GM12872 (cell line): ENCODE data around the gene CHD3.

Source experiments
- TF ChIP-seq, protein P1 (sequence below): IDR thresholded peaks from 3 replicates; pipeline ENCODE4 v1.5.1; 2011; ENCODE audit warnings: low read depth, mild to moderate bottlenecking, low read length, moderate library complexity; ENCODE audit not compliant: insufficient read depth

CHD3 gene

DNA sequence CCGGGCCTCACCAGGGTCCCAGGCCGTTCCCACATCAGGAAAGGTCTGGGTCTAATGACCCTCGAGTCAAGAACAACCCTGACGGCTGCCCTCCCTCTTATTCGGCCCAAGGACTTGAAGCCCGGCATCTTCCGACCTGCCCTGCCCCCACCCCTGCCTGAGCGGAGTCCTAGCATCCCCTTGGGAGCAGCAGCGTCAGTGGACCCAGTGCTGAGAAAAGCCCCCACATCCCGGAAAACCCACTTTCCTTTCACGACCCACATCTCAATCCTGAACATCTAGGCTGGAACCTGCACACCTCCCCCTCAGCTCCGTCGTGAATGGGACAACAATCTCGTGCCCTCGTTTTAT lies 33.0 kb upstream of the CHD3 start:
- TF ChIP-seq, protein P1, sequence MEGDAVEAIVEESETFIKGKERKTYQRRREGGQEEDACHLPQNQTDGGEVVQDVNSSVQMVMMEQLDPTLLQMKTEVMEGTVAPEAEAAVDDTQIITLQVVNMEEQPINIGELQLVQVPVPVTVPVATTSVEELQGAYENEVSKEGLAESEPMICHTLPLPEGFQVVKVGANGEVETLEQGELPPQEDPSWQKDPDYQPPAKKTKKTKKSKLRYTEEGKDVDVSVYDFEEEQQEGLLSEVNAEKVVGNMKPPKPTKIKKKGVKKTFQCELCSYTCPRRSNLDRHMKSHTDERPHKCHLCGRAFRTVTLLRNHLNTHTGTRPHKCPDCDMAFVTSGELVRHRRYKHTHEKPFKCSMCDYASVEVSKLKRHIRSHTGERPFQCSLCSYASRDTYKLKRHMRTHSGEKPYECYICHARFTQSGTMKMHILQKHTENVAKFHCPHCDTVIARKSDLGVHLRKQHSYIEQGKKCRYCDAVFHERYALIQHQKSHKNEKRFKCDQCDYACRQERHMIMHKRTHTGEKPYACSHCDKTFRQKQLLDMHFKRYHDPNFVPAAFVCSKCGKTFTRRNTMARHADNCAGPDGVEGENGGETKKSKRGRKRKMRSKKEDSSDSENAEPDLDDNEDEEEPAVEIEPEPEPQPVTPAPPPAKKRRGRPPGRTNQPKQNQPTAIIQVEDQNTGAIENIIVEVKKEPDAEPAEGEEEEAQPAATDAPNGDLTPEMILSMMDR: no peak

DNA sequence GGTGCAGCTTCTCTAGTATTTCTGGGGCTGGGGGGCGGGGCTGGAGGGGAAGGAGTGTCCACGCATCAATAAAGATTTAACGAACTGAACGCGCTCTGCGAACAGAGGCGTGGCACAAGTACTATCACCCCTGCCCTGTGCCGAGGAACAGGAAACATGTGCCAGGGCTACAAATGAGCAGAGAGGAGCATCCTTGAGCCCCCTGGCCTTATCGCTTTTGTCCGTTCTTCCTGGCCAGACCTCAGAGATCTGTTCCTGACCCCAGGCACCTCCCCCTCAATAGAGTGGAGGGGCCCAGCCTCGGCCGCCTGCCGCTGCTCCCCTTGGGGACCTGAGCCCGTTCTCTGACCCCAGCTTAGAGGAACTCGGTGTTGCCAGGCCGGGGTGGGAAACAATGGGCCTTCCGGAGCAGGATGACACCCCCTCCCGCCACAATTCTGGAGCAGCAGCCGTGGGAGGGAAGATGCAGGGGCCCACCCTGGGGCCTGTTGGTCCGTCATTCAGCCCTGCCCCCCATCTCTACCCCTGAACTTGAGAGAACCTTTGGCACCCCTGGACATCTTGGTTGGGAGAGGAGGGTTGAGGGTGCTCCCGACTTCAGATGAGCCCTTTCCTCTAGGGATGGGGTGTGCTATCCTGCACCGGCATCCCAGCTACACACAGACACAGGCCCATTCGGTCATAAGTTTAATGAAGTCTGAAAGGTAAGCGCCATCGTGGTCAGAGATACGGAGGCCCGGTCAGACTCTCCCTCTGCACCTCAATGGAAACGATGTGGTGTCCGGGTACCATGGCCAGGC lies 32.4 kb upstream of the CHD3 start:
- TF ChIP-seq, protein P1: no peak

DNA sequence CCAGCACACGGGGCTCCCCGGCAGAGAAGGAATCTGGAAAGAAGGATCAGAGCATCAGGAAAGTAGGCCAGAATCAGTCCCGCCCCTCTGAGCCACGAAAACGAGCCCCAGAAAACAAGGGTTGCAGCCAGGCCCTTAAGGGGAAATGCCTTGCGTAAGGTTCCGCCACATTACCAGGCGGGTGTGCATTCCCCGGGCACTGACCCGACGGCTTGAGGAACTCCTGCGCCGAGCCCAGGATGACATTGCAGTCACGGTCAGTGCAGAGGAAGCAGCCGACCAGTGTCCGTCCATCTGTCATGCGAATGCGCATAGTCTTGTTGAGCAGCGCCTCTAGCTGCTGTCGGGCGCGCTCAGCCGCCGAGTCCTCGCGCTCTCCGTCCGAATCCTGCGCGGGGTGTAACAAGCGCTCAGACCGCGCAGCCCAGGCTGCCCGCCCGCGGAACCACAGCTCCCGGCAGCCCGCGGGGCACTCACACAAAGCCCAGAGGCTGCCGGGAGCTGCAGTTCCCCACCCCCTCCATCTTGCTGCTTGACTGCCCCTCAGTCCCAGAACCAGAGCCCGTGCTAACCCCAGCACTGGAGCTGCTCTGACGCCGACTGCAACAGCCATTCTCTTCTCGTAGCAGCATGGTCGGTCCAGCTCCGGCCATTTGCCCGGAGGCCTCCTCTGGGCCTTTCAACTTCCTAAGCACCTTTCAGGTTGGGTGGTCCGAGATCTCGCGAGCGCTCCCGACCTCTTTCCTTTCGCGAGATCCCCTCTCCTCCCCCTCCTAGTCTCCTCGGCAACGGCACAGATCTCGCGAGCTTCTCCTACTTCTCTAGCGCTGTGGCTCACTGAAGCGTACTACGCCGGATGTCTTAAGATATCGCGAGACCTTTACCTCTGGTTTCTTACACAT lies 31.5 kb upstream of the CHD3 start, which contains the start of gene NAA38:
TSS of gene NAA38 (minus strand) at position 749 of the 902 bp plus-strand sequence. CDS start at position 653, 96 bp downstream.
- TF ChIP-seq, protein P1: peak; percentile 59

DNA sequence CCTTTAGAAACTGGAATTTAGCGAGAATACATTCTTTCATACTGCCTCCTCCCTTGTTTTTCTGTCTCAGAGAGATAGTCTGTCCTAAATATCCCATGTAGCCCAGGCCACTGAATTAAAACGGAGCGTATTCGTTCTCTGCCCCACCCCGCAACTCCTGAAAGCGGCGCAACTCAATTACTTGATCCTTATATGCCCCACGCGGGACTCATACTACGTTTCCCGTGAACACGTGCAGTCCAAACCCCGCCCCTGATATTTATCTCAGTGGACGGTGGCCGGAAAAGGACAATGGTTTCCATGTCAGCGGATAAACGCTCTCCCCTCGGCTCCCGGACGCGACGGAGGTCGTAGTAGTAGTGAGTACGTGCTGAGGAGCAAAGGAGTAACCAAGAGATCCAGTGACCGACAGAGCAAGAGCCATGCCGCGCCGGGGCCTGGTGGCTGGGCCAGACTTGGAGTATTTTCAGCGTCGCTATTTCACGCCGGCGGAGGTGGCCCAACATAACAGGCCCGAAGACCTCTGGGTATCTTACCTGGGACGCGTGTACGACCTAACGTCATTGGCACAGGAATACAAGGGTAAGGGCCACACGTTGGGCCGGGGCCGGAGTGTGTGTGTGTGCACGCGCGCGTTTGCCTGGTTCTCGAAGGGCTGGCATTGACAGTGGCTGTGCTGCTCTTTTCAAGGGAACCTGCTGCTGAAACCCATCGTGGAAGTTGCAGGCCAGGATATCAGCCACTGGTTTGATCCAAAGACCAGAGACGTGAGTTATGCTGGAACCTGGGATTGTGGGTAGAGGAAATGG lies 30.7 kb upstream of the CHD3 start, which contains the start of gene CYB5D1:
TSS of gene CYB5D1 (plus strand) at position 291 of the 809 bp plus-strand sequence. CDS start at position 423, 132 bp downstream.
- TF ChIP-seq, protein P1: no peak

DNA sequence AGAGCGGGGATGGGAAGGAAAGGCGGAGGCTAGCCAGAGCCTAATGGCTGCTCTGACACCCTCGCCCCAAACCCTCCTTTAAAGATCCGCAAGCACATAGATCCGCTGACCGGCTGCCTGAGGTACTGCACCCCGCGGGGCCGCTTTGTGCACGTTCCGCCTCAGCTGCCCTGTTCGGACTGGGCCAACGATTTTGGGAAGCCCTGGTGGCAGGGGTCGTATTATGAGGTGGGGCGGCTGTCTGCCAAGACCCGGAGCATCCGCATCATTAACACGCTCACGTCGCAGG lies 30.1 kb upstream of the CHD3 start:
- TF ChIP-seq, protein P1: peak; percentile 47; the same call in 2 of the 3 replicates

DNA sequence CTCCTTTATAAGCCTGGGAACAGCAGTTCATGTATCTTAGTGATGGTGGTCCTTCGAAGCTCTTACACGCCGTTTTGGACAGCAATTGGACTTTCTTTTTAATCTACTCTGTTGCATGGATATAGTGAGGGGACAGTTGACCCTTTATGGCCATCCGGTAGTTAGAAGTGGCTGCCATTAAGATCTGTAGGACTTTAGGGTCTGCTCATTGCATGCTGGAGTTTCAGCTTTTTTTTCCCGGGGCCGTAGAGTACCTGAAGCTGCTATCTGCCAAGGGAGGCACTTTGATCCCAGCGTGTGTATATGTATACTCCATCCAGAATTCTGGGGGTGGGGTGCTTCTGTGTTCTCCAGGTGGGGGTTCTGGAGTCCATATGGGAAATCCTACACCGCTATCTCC lies 29.6 kb upstream of the CHD3 start:
- TF ChIP-seq, protein P1: no peak
